GM19397 (cell line): Measurements from ENCODE around the gene COX15.
"Not testable (repeated sequence)": the region's sequence is repeated elsewhere in the genome, so short reads cannot be mapped to it uniquely, and the experiment has no call there.

Experiments
- ATAC-seq: cut with Tn5 transposase; IDR thresholded peaks from one replicate; pipeline ENCODE4 v1.9.1; 2021; ENCODE audit warnings: mild to moderate bottlenecking, moderate library complexity; ENCODE audit not compliant: unreplicated experiment

Gene COX15

GRCh38 chr10:99742254-99742653 lies 10.3 kb upstream of the COX15 start:
- ATAC-seq: no peak

GRCh38 chr10:99740933-99741559 lies 9.1 kb upstream of the COX15 start:
- no peak for ATAC-seq

GRCh38 chr10:99740260-99740659 lies 8.3 kb upstream of the COX15 start:
- ATAC-seq: no peak

- not testable (repeated sequence) for ATAC-seq
These were observed 2.2 kb upstream of the COX15 start for GRCh38 chr10:99734111-99734510.

- ATAC-seq: no peak
These were observed 1.4 kb upstream of the COX15 start for GRCh38 chr10:99733366-99733765.

- peak; percentile 26 for ATAC-seq
These were observed 458 bp downstream of the COX15 start for GRCh38 chr10:99731306-99732032.

- no peak for ATAC-seq
These were observed 1.9 kb downstream of the COX15 start for GRCh38 chr10:99730026-99730425.

GRCh38 chr10:99720387-99720786 lies 11.5 kb downstream of the COX15 start:
- ATAC-seq: no peak

- no peak for ATAC-seq
These were observed 17.5 kb downstream of the COX15 start for GRCh38 chr10:99714446-99714845.

GRCh38 chr10:99711129-99711719 lies 20.7 kb downstream of the COX15 start:
- no peak for ATAC-seq

- ATAC-seq: no peak
These were observed 22.3 kb downstream of the COX15 start for GRCh38 chr10:99709480-99710229.

- ATAC-seq: no peak
These were observed 23.4 kb downstream of the COX15 start for GRCh38 chr10:99708428-99709012.

GRCh38 chr10:99700649-99701048 lies 31.3 kb downstream of the COX15 start:
- no peak for ATAC-seq

- no peak for ATAC-seq
These were observed 33.3 kb downstream of the COX15 start for GRCh38 chr10:99698504-99699080.

- ATAC-seq: no peak
These were observed 36.2 kb downstream of the COX15 start for GRCh38 chr10:99695761-99696160.

GRCh38 chr10:99693933-99694583 lies 37.9 kb downstream of the COX15 start:
- ATAC-seq: no peak

GRCh38 chr10:99689461-99689860 lies 42.5 kb downstream of the COX15 start:
- no peak for ATAC-seq

- peak; percentile 85 for ATAC-seq
These were observed 46.3 kb downstream of the COX15 start for GRCh38 chr10:99685597-99685967.

GRCh38 chr10:99682752-99683151 lies 49.2 kb downstream of the COX15 start:
- no peak for ATAC-seq
